Neural progenitor cell (in vitro differentiated cells): ENCODE data around the gene SLC44A5. TPM values are rescaled to one million over a fixed set of nuclear protein-coding genes. Genes with fewer than 3 reads are reported as not detected.
"Not testable (repeated sequence)": the region's sequence is repeated elsewhere in the genome, so short reads cannot be mapped to it uniquely, and the experiment has no call there.

Experiments used
- DNase-seq: peaks from one replicate; pipeline ENCODE4 v3.0.0-alpha.2; 2016; ENCODE audit warnings: low spot score
- H2AFZ ChIP-seq: fragments of 200-600 bp; sonication (generic); replicated peaks from 2 replicates; pipeline ENCODE4 v1.6.1; 2016; ENCODE audit warnings: antibody characterized with exemption
- H3F3A ChIP-seq: fragments of 200-600 bp; sonication (generic); 2 replicates; pipeline ENCODE4 v1.6.1; 2016; ENCODE audit warnings: antibody characterized with exemption, low read depth
- H3K27ac ChIP-seq: fragments of 200-600 bp; sonication (generic); 2 replicates; pipeline ENCODE4 v1.5.1; 2016; ENCODE audit warnings: mild to moderate bottlenecking
- H3K27me3 ChIP-seq: fragments of 200-600 bp; sonication (generic); 2 replicates; pipeline ENCODE4 v1.6.1; 2016; ENCODE audit warnings: mild to moderate bottlenecking, moderate library complexity
- H3K36me3 ChIP-seq: fragments of 200-600 bp; sonication (generic); 2 replicates; pipeline ENCODE4 v1.5.1; 2016
- H3K4me1 ChIP-seq: fragments of 200-600 bp; sonication (generic); 2 replicates; pipeline ENCODE4 v1.6.1; 2016; ENCODE audit warnings: mixed run types
- H3K4me2 ChIP-seq: fragments of 200-600 bp; sonication (generic); 2 replicates; pipeline ENCODE4 v1.6.1; 2016
- H3K4me3 ChIP-seq: fragments of 200-600 bp; sonication (generic); 2 replicates; pipeline ENCODE4 v1.5.1; 2016
- H3K79me2 ChIP-seq: fragments of 200-600 bp; sonication (generic); 2 replicates; pipeline ENCODE4 v1.6.1; 2016; ENCODE audit warnings: low read depth
- H3K9ac ChIP-seq: fragments of 200-600 bp; sonication (generic); 2 replicates; pipeline ENCODE4 v1.6.1; 2016
- H3K9me3 ChIP-seq: fragments of 200-600 bp; sonication (generic); 2 replicates; pipeline ENCODE4 v1.5.1; 2016; ENCODE audit warnings: low read depth
- H4K20me1 ChIP-seq: fragments of 200-600 bp; sonication (generic); 2 replicates; pipeline ENCODE4 v1.6.1; 2016; ENCODE audit warnings: low read depth
- H3K27ac Mint-ChIP-seq: 3 replicates; pipeline ENCODE4 v1.8.0; 2021; ENCODE audit warnings: mixed read lengths
- H3K27me3 Mint-ChIP-seq: 2 replicates; pipeline ENCODE4 v1.8.0; 2022; ENCODE audit warnings: low read depth, mild to moderate bottlenecking, inconsistent platforms, moderate library complexity, mixed read lengths; ENCODE audit not compliant: insufficient read depth
- H3K36me3 Mint-ChIP-seq: 3 replicates; pipeline ENCODE4 v1.8.0; 2021; ENCODE audit warnings: mixed read lengths
- H3K4me1 Mint-ChIP-seq: 3 replicates; pipeline ENCODE4 v1.8.0; 2021; ENCODE audit warnings: mixed read lengths
- H3K4me3 Mint-ChIP-seq: 3 replicates; pipeline ENCODE4 v1.8.0; 2021; ENCODE audit warnings: mild to moderate bottlenecking, moderate library complexity, mixed read lengths
- H3K9me3 Mint-ChIP-seq: 3 replicates; pipeline ENCODE4 v1.8.0; 2020; ENCODE audit warnings: mixed read lengths
- EZH2 ChIP-seq: fragments of 200-600 bp; sonication (generic); IDR thresholded peaks from 2 replicates; pipeline ENCODE4 v1.6.1; 2017; ENCODE audit warnings: antibody characterized with exemption, mild to moderate bottlenecking, moderate library complexity
- EZH2phosphoT487 ChIP-seq: fragments of 200-600 bp; sonication (generic); IDR thresholded peaks from 2 replicates; pipeline ENCODE4 v1.6.1; 2017; ENCODE audit warnings: antibody characterized with exemption
- total RNA-seq: library from RNA; depleted of rRNA; stranded (reverse); fragments of >200 nt; gene quantifications from 2 replicates; pipeline ENCODE4 v1.2.3, GENCODE V29; 2015; ENCODE audit warnings: low replicate concordance
- TF ChIP-seq, protein P1 (sequence below): fragments of 200-600 bp; sonication (generic); IDR thresholded peaks from 2 replicates; pipeline ENCODE4 v1.5.1; 2017; ENCODE audit warnings: antibody characterized with exemption, mild to moderate bottlenecking

Gene SLC44A5
- total RNA-seq, 1 donor from 2014 or later, result 25.3 TPM

DNA sequence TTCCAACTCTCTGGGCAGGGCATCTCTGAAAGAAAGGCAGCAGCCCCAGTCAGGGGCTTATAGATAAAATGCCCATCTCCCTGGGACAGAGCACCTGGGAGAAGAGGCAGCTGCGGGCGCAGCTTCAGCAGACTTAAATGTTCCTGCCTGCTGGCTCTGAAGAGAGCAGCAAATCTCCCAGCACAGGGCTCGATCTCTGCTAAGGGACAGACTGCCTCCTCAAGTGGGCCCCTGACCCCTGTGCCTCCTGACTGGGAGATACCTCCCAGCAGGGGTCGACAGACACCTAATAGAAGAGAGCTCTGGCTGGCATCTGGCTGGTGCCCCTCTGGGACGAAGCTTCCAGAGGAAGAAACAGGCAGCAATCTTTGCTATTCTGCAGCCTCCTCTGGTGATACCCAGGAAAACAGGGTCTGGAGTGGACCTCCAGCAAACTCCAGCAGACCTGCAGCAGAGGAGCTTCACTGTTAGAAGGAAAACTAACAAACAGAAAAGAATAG lies 207.7 kb downstream of the SLC44A5 start:
- not testable (repeated sequence) for H3K36me3 ChIP-seq, H3K27me3 ChIP-seq, H3K9ac ChIP-seq, H3K4me3 Mint-ChIP-seq, H2AFZ ChIP-seq, H4K20me1 ChIP-seq, H3K4me1 Mint-ChIP-seq, H3K79me2 ChIP-seq, H3K4me1 ChIP-seq, H3K36me3 Mint-ChIP-seq, H3F3A ChIP-seq, H3K27ac ChIP-seq, H3K4me2 ChIP-seq, H3K9me3 ChIP-seq, H3K27me3 Mint-ChIP-seq, DNase-seq, H3K4me3 ChIP-seq, H3K27ac Mint-ChIP-seq
- H3K9me3 Mint-ChIP-seq, result peaks cover 26% of the 10 kb centered on the region

DNA sequence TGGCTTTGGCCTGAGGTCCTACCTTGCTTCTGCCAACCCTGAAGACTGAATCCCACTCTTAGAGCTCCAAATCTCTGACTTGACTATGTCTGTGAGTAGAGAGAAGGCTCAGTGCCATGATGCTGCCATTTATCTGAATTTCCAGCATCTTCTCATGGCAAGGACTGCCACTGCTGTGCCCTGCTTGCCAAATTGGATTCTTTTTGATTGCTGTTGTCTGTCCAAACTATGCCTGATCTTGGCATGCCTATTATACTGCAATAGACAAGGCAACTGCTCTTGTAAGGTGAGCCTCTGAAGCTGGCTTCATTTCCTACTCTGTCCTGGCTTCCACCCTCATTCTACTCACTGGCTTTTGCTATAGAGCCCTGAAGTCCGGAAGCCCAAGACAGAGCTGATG lies 210.2 kb downstream of the SLC44A5 start:
- no peak overlapping the region for H3K9ac ChIP-seq
- Mint-ChIP-seq H3K27me3 (no peaks in the 10 kb centered on the region), H3K4me3 (no peak overlapping the region), H3K27ac (no peak overlapping the region), H3K9me3 (peaks cover 11% of the 10 kb centered on the region), H3K4me1 (no peaks in the 10 kb centered on the region), H3K36me3 (peaks cover 2% of the 10 kb centered on the region)
- H2AFZ ChIP-seq, result no peak overlapping the region
- H3K4me3 ChIP-seq, result no peak overlapping the region
- TF ChIP-seq EZH2, result no peak
- TF ChIP-seq, protein P1, sequence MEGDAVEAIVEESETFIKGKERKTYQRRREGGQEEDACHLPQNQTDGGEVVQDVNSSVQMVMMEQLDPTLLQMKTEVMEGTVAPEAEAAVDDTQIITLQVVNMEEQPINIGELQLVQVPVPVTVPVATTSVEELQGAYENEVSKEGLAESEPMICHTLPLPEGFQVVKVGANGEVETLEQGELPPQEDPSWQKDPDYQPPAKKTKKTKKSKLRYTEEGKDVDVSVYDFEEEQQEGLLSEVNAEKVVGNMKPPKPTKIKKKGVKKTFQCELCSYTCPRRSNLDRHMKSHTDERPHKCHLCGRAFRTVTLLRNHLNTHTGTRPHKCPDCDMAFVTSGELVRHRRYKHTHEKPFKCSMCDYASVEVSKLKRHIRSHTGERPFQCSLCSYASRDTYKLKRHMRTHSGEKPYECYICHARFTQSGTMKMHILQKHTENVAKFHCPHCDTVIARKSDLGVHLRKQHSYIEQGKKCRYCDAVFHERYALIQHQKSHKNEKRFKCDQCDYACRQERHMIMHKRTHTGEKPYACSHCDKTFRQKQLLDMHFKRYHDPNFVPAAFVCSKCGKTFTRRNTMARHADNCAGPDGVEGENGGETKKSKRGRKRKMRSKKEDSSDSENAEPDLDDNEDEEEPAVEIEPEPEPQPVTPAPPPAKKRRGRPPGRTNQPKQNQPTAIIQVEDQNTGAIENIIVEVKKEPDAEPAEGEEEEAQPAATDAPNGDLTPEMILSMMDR, result no peak
- no peak for TF ChIP-seq EZH2phosphoT487
- H3F3A ChIP-seq, result no peaks in the 10 kb centered on the region
- H3K9me3 ChIP-seq, result no peaks in the 10 kb centered on the region
- no peaks in the 10 kb centered on the region for H4K20me1 ChIP-seq
- H3K4me1 ChIP-seq, result no peaks in the 10 kb centered on the region
- no peaks in the 10 kb centered on the region for H3K36me3 ChIP-seq
- H3K27ac ChIP-seq, result no peak overlapping the region
- no peaks in the 10 kb centered on the region for H3K27me3 ChIP-seq
- no peak for DNase-seq
- no peak overlapping the region for H3K4me2 ChIP-seq
- H3K79me2 ChIP-seq, result no peaks in the 10 kb centered on the region

DNA sequence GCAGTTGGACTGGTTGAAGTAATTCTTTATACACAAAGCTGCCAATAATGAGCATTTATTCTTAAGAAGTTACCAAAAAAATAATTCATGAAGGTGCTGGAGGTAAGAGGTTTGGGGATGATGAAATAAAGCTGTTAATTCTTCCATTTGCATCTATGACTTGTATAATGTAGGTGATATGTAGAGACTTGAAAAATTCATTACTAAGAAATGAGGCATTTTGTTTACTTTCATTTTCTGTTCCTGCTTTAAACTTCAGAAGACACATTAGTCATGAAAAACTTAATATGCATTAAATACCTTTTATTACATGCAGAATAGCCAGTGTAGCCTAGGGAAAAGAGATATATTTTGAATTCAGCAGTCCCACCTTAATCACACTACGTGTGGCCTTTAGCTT lies 214.2 kb downstream of the SLC44A5 start:
- Mint-ChIP-seq H3K36me3 (no peaks in the 10 kb centered on the region), H3K4me3 (no peak overlapping the region), H3K9me3 (no peaks in the 10 kb centered on the region), H3K4me1 (peaks cover 4% of the 10 kb centered on the region), H3K27me3 (no peaks in the 10 kb centered on the region), H3K27ac (no peak overlapping the region)
- Histone ChIP-seq H2AFZ (no peak overlapping the region), H3K27me3 (no peaks in the 10 kb centered on the region), H3K4me3 (no peak overlapping the region), H3K36me3 (no peaks in the 10 kb centered on the region), H3K79me2 (no peaks in the 10 kb centered on the region), H3K27ac (no peak overlapping the region), H3F3A (no peaks in the 10 kb centered on the region), H3K9ac (no peak overlapping the region), H3K4me1 (peaks cover 8% of the 10 kb centered on the region), H3K9me3 (no peaks in the 10 kb centered on the region), H4K20me1 (no peaks in the 10 kb centered on the region), H3K4me2 (no peak overlapping the region)
- DNase-seq, result no peak
- no peak for TF ChIP-seq EZH2phosphoT487

DNA sequence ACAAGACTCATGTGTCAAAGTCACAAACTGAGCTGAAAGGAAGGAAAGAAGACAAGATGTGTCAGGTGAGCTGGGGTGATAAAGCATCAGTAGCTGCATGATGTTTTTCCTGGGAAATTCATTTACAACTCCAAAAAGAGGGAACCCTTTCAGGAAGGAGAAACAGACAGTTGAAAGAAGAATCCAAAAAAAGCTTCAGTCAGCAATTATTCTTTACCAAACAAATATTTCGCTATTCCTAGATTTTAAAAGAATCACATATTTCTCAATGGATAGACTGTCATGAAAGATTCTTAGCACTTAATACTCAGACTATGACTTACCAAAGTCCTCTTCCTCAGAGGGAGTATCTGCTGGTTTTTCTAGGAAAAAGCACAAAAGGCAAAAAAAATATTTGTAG lies 214.7 kb downstream of the SLC44A5 start:
- H3K4me2 ChIP-seq, result no peak overlapping the region
- Mint-ChIP-seq H3K36me3 (no peaks in the 10 kb centered on the region), H3K27me3 (no peaks in the 10 kb centered on the region), H3K4me3 (no peak overlapping the region), H3K4me1 (peaks cover 4% of the 10 kb centered on the region), H3K27ac (no peak overlapping the region), H3K9me3 (peaks cover 4% of the 10 kb centered on the region)
- no peaks in the 10 kb centered on the region for H3K27me3 ChIP-seq
- no peaks in the 10 kb centered on the region for H3K79me2 ChIP-seq
- no peak for DNase-seq
- H2AFZ ChIP-seq, result no peak overlapping the region
- H3K9me3 ChIP-seq, result no peaks in the 10 kb centered on the region
- H4K20me1 ChIP-seq, result no peaks in the 10 kb centered on the region
- H3K27ac ChIP-seq, result no peak overlapping the region
- H3K9ac ChIP-seq, result no peak overlapping the region
- H3K4me3 ChIP-seq, result no peak overlapping the region
- TF ChIP-seq EZH2phosphoT487 (no peak), EZH2 (no peak)
- TF ChIP-seq, protein P1, result no peak
- H3K4me1 ChIP-seq, result peaks cover 8% of the 10 kb centered on the region
- no peaks in the 10 kb centered on the region for H3F3A ChIP-seq
- no peaks in the 10 kb centered on the region for H3K36me3 ChIP-seq
